Measurements from ENCODE around the gene CDK9.

GRCh38 chr9:127810378-127811187 lies 24.7 kb downstream of the CDK9 start:
- no peak for TF ChIP-seq CTCF (IDR thresholded peaks at IDR 0.05)
- no peak for TF ChIP-seq POLR2A (IDR thresholded peaks at IDR 0.05)

Measured in body of pancreas (tissue), 4 donors.